HG02840 (cell line): ENCODE measurements around the gene CCDC136.

Source experiments
- ATAC-seq: cut with Tn5 transposase; IDR thresholded peaks from one replicate; pipeline ENCODE4 v1.9.1; 2021; ENCODE audit warnings: mild to moderate bottlenecking, moderate library complexity, moderate number of reproducible peaks; ENCODE audit not compliant: unreplicated experiment, low FRiP score

CCDC136 gene

GRCh38 chr7:128775744-128776474 is 15.9 kb upstream of the CCDC136 start, which contains the start of gene OPN1SW:
Gene OPN1SW, minus strand, starts transcription at chr7:128775794. Its CDS starts 13 bp downstream, at chr7:128775781.
- no peak for ATAC-seq

GRCh38 chr7:128777156-128778123 is 14.3 kb upstream of the CCDC136 start:
- ATAC-seq = no peak

GRCh38 chr7:128778946-128779345 is 12.8 kb upstream of the CCDC136 start:
- no peak for ATAC-seq

- no peak for ATAC-seq
Observed at GRCh38 chr7:128781126-128781525, 10.6 kb upstream of the CCDC136 start.

- ATAC-seq = no peak
Observed at GRCh38 chr7:128781851-128782250, 9.9 kb upstream of the CCDC136 start.

GRCh38 chr7:128783143-128783861 is 8.5 kb upstream of the CCDC136 start:
- no peak for ATAC-seq

GRCh38 chr7:128785738-128786137 is 6.0 kb upstream of the CCDC136 start:
- no peak for ATAC-seq

GRCh38 chr7:128788446-128789412 is 3.0 kb upstream of the CCDC136 start:
- ATAC-seq = no peak

GRCh38 chr7:128790315-128791041 is 1.3 kb upstream of the CCDC136 start:
- ATAC-seq = no peak

- no peak for ATAC-seq
Observed at GRCh38 chr7:128791972-128792327, 182 bp downstream of the CCDC136 start.

- ATAC-seq = no peak
Observed at GRCh38 chr7:128792471-128793180, 858 bp downstream of the CCDC136 start.

GRCh38 chr7:128793181-128793547 is 1.4 kb downstream of the CCDC136 start:
- no peak for ATAC-seq

GRCh38 chr7:128794020-128794419 is 2.3 kb downstream of the CCDC136 start:
- no peak for ATAC-seq

GRCh38 chr7:128794436-128794835 is 2.7 kb downstream of the CCDC136 start:
- no peak for ATAC-seq

GRCh38 chr7:128795129-128795528 is 3.4 kb downstream of the CCDC136 start:
- no peak for ATAC-seq

- no peak for ATAC-seq
Observed at GRCh38 chr7:128796327-128796726, 4.6 kb downstream of the CCDC136 start.

GRCh38 chr7:128799451-128799850 is 7.7 kb downstream of the CCDC136 start:
- no peak for ATAC-seq

GRCh38 chr7:128800567-128800966 is 8.8 kb downstream of the CCDC136 start:
- ATAC-seq = no peak
